Natural killer cell (primary cell): Measurements from ENCODE around the gene RGS7BP. TPM values are rescaled to one million over a fixed set of nuclear protein-coding genes. Genes with fewer than 3 reads are reported as not detected.

ENCODE experiments used
- ATAC-seq, 3 donors: fragments of 150-1000 bp in 2 of 3; fragments of 200-7000 bp in 1 of 3; cut with Tn5 transposase; 1 replicate in 1 of 3; 2 replicates in 2 of 3; pipeline ENCODE4 v1.10.0; 2021; ENCODE audit warnings: mild to moderate bottlenecking in 2 of 3, moderate library complexity in 2 of 3
- DNase-seq, 2 donors: peaks; one replicate each; pipeline versions ENCODE4 v3.0.0 to v3.0.0-alpha.2; 2013 to 2021; ENCODE audit warnings: mixed read lengths in 1 of 2
- H3K27ac ChIP-seq: one replicate; pipeline ENCODE4 v1.5.1; 2013; ENCODE audit warnings: mild to moderate bottlenecking, low read length
- H3K27me3 ChIP-seq: one replicate; pipeline ENCODE4 v1.6.1; 2013; ENCODE audit warnings: low read length; ENCODE audit not compliant: control insufficient read depth, insufficient read depth
- H3K36me3 ChIP-seq: one replicate; pipeline ENCODE4 v1.6.1; 2013; ENCODE audit warnings: low read length; ENCODE audit not compliant: control insufficient read depth, insufficient read depth
- H3K4me1 ChIP-seq: one replicate; pipeline ENCODE4 v1.6.1; 2013; ENCODE audit warnings: low read length; ENCODE audit not compliant: control insufficient read depth, insufficient read depth
- H3K4me3 ChIP-seq: one replicate; pipeline ENCODE4 v1.5.1; 2013; ENCODE audit warnings: low read length
- H3K9me3 ChIP-seq: one replicate; pipeline ENCODE4 v1.6.1; 2013; ENCODE audit warnings: low read length; ENCODE audit not compliant: control insufficient read depth, insufficient read depth
- H3K27ac Mint-ChIP-seq, 2 donors: one replicate each; pipeline ENCODE4 v1.8.0; 2022; ENCODE audit warnings: mild to moderate bottlenecking in 2 of 2, mixed read lengths in 2 of 2, moderate library complexity in 1 of 2
- H3K27me3 Mint-ChIP-seq, 2 donors: one replicate each; pipeline ENCODE4 v1.8.0; 2022; ENCODE audit warnings: low read depth in 2 of 2, mixed read lengths in 2 of 2
- H3K36me3 Mint-ChIP-seq: one replicate; pipeline ENCODE4 v1.8.0; 2022; ENCODE audit warnings: mixed read lengths
- H3K4me1 Mint-ChIP-seq, 2 donors: one replicate each; pipeline ENCODE4 v1.8.0; 2022; ENCODE audit warnings: mixed read lengths in 2 of 2
- H3K4me3 Mint-ChIP-seq: one replicate; pipeline ENCODE4 v1.8.0; 2022; ENCODE audit warnings: mild to moderate bottlenecking, moderate library complexity, mixed read lengths
- H3K9me3 Mint-ChIP-seq, 2 donors: one replicate each; pipeline ENCODE4 v1.8.0; 2022; ENCODE audit warnings: mixed read lengths in 2 of 2
- WGBS: methylation state at CpG from one replicate; pipeline ENCODE4 v1.1.7; 2013; ENCODE audit warnings: missing lambda C conversion rate; ENCODE audit not compliant: insufficient coverage; 5-methylcytosine and 5-hydroxymethylcytosine counted together
- intact Hi-C: fragments of 100-400 bp; cut with micrococcal nuclease; formaldehyde crosslinking; loops from one replicate; pipeline ENCODE4 v1.14.2; 2022
- total RNA-seq, 4 donors: library from RNA; stranded (reverse); fragments of 120-200 nt in 1 of 4; gene quantifications; one replicate each; pipeline versions ENCODE4 v1.2.3 to v1.2.4, GENCODE V29; 2013 to 2022
- TF ChIP-seq, protein P1 (sequence below): fragments of 200-600 bp; IDR thresholded peaks from one replicate; pipeline ENCODE4 v1.8.0; 2022; ENCODE audit warnings: antibody characterized with exemption

The RGS7BP gene
- total RNA-seq, 3 donors from 2014 or later (not counting 1 experiment from before 2014, with no cell fraction given): not detected

DNA sequence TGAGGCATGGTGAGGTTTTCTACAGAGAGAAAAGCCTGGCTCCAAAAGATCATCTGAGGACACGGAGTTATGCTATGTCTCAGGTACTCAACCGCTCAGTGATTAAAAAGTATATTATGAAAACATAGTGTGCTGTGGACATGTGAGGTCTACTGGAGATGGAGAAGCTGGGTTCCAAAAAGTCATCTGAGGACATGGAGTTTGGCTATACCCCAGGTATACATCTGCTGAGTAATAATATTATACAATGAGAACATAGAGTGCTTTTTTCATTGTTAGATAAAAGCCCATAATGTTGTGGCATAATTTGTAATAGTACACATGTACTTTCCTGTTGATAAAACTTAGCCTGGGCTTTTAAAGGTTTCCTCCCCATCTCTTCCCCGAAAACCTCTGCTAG is 113.8 kb downstream of the RGS7BP start:
- Histone ChIP-seq H3K27me3 (peaks cover 3% of the 10 kb centered on the region), H3K4me1 (no peaks in the 10 kb centered on the region), H3K9me3 (no peaks in the 10 kb centered on the region), H3K36me3 (no peaks in the 10 kb centered on the region), H3K27ac (no peak overlapping the region), H3K4me3 (no peak overlapping the region)
- H3K4me3 Mint-ChIP-seq: no peak overlapping the region
- no peak overlapping the region for H3K27ac Mint-ChIP-seq
- no peaks in the 10 kb centered on the region for H3K9me3 Mint-ChIP-seq
- H3K27me3 Mint-ChIP-seq: peaks cover 15 to 45% of the 10 kb centered on the region in 2 donors
- H3K36me3 Mint-ChIP-seq: no peaks in the 10 kb centered on the region
- 96% methylated on average over 2 of the region's 3 CpGs for WGBS
- intact Hi-C loops: no loop called here
- DNase-seq: no peak
- TF ChIP-seq, protein P1, sequence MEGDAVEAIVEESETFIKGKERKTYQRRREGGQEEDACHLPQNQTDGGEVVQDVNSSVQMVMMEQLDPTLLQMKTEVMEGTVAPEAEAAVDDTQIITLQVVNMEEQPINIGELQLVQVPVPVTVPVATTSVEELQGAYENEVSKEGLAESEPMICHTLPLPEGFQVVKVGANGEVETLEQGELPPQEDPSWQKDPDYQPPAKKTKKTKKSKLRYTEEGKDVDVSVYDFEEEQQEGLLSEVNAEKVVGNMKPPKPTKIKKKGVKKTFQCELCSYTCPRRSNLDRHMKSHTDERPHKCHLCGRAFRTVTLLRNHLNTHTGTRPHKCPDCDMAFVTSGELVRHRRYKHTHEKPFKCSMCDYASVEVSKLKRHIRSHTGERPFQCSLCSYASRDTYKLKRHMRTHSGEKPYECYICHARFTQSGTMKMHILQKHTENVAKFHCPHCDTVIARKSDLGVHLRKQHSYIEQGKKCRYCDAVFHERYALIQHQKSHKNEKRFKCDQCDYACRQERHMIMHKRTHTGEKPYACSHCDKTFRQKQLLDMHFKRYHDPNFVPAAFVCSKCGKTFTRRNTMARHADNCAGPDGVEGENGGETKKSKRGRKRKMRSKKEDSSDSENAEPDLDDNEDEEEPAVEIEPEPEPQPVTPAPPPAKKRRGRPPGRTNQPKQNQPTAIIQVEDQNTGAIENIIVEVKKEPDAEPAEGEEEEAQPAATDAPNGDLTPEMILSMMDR: no peak
- no peaks in the 10 kb centered on the region for H3K4me1 Mint-ChIP-seq
- no peak for ATAC-seq

DNA sequence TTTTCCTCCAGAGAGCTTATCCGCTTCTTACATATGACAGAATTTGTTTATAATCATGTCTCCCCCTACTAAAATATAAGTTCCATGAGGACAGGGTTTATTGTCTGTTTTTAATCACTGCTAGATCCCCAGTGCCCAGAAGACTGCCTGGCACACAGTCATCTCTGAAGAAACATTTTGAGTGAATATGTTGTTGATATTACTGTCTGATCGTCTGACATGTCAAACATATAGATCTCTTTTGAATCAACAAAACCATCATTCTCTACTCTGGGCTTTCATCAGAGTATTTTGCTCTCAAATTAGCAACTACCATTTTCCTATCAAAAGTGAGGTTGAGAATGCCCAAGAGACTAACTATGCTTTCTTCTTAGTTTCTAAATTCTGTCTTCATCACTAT is 117.2 kb downstream of the RGS7BP start:
- Histone ChIP-seq H3K27ac (no peak overlapping the region), H3K27me3 (no peaks in the 10 kb centered on the region), H3K36me3 (no peaks in the 10 kb centered on the region), H3K4me1 (no peaks in the 10 kb centered on the region), H3K4me3 (no peak overlapping the region), H3K9me3 (no peaks in the 10 kb centered on the region)
- Mint-ChIP-seq H3K27me3 (peaks cover 10 to 38% of the 10 kb centered on the region in 2 donors), H3K9me3 (no peaks in the 10 kb centered on the region), H3K36me3 (no peaks in the 10 kb centered on the region), H3K4me1 (no peaks in the 10 kb centered on the region), H3K27ac (no peak overlapping the region), H3K4me3 (no peak overlapping the region)
- TF ChIP-seq, protein P1: no peak
- 70% methylated on average over 2 of the region's 2 CpGs for WGBS
- intact Hi-C loops: no loop called here
- DNase-seq: no peak
- ATAC-seq: no peak

DNA sequence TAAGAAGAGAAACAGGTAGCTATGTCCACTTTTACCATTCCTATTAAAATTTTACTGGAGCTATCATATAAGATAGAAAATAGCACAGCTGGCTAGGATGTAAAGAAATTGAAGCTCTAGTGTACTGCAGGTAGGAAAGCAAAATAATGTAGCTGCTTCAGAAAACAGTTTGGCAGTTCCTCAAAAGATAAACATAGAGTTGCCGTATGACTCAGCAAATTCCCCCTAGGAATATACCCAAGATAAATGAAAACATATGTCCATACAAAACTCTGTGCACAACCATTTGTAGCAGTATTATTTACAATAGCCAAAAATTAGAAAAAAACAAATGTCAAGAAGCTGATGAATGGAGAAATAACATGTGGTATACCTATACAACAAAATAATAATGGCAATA is 119.9 kb downstream of the RGS7BP start:
- no peak overlapping the region for H3K27ac ChIP-seq
- intact Hi-C loops: no loop called here
- no peaks in the 10 kb centered on the region for H3K4me1 ChIP-seq
- H3K9me3 ChIP-seq: no peaks in the 10 kb centered on the region
- DNase-seq: no peak
- no peak overlapping the region for H3K27ac Mint-ChIP-seq
- no peak overlapping the region for H3K4me3 Mint-ChIP-seq
- H3K27me3 Mint-ChIP-seq: peaks cover 10 to 38% of the 10 kb centered on the region in 2 donors
- no peaks in the 10 kb centered on the region for H3K36me3 ChIP-seq
- no peaks in the 10 kb centered on the region for H3K27me3 ChIP-seq
- no peak for ATAC-seq
- H3K4me1 Mint-ChIP-seq: no peaks in the 10 kb centered on the region
- no peaks in the 10 kb centered on the region for H3K36me3 Mint-ChIP-seq
- no peak overlapping the region for H3K4me3 ChIP-seq
- TF ChIP-seq, protein P1: no peak
- WGBS: 90% methylated on average over 1 of the region's 1 CpG
- no peaks in the 10 kb centered on the region for H3K9me3 Mint-ChIP-seq

DNA sequence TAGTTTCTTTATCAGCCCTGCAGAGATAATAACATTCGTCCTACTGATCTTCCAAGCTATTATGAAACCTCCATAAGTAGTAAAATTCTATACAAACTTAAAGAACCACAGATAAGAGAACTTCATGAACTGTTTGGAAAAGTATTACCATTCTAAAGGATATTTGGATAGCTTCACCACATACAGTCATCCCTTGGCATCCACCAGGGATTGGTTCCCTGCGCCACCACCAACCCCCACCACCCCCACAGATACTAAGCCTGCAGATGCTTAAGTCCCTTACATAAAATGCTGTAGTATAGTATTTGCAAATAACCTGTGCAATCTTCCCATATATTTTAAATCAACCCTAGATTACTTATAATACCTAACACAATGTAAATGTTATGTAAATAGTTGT is 123.1 kb downstream of the RGS7BP start:
- no peak for ATAC-seq

More for the DNA sequence above, 123.1 kb downstream of the RGS7BP start:
- H3K9me3 ChIP-seq: no peaks in the 10 kb centered on the region
- intact Hi-C loops: no loop called here
- no peak overlapping the region for H3K4me3 Mint-ChIP-seq
- no peaks in the 10 kb centered on the region for H3K4me1 ChIP-seq
- 58% methylated on average over 2 of the region's 2 CpGs for WGBS
- H3K27ac Mint-ChIP-seq: no peak overlapping the region
- no peaks in the 10 kb centered on the region for H3K27me3 ChIP-seq
- H3K36me3 ChIP-seq: no peaks in the 10 kb centered on the region
- DNase-seq: no peak
- TF ChIP-seq, protein P1: no peak
- H3K4me3 ChIP-seq: no peak overlapping the region
- H3K4me1 Mint-ChIP-seq: no peaks in the 10 kb centered on the region
- peaks cover 3 to 16% of the 10 kb centered on the region in 2 donors for H3K27me3 Mint-ChIP-seq
- no peaks in the 10 kb centered on the region for H3K9me3 Mint-ChIP-seq
- H3K36me3 Mint-ChIP-seq: no peaks in the 10 kb centered on the region
- H3K27ac ChIP-seq: no peak overlapping the region
